DMS79 (cell line): ENCODE results near the gene CDH11.

Experiments used
- DNase-seq: peaks from one replicate; lab custom pipeline; 2025; lab: John Stamatoyannopoulos, UW

CDH11 gene

DNA sequence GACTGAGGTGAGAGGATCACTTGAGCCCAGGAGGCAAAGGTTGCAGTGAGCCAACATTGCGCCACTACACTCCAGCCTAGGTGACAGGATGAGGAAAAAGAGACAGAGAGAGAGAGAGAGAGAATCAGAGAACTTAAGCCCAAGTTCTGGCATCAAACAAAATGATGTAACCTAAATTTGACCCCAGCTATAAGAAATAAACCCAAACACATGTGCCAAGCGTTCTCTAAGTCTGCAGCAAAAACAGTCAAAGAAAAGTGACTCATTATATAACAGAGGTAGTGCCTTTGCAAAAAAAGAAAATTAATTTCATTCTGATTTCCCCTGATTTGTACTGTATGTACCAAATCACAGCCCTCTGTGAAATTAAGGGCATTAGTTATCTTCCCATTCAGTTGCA is 89.5 kb downstream of the CDH11 start:
- DNase-seq: no peak

DNA sequence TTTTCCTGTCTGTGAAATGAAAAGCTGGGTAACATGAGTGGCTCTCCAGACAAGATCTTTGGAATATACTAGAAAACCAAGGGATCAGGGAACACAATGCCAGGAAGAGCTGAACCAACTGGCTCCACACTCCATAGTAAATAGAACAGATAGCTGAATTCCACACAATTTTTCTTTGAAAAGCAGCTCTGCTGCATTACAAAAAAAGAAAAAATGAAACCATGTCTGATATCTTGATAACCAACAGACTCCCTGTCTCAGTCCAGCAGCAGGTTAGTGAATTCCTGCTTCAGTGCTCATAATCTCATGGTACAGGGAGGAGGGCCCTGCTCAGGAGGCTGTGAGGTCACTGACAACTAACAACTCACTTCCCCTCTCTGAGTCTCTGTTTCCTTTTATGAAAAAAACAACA is 97.1 kb downstream of the CDH11 start:
- no peak for DNase-seq

DNA sequence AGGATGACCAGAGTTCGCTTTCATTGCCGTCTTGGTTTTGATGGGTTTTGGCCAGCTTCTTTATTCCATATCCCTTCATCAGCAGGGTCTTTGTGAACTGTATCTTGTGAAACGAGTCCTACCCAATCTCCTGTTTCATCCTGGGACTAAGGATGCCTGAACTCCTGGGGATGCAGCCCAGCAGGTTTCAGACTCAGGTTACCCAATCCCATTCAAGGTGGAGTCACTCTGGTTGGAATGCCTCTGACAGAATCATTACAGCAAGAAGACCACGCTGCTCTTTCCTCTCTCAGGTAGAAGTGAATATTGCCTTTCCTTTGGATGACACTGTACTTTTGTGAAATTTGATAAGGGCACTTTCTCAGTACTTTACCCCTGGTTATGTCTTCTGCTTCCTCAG is 98.1 kb downstream of the CDH11 start:
- no peak for DNase-seq

DNA sequence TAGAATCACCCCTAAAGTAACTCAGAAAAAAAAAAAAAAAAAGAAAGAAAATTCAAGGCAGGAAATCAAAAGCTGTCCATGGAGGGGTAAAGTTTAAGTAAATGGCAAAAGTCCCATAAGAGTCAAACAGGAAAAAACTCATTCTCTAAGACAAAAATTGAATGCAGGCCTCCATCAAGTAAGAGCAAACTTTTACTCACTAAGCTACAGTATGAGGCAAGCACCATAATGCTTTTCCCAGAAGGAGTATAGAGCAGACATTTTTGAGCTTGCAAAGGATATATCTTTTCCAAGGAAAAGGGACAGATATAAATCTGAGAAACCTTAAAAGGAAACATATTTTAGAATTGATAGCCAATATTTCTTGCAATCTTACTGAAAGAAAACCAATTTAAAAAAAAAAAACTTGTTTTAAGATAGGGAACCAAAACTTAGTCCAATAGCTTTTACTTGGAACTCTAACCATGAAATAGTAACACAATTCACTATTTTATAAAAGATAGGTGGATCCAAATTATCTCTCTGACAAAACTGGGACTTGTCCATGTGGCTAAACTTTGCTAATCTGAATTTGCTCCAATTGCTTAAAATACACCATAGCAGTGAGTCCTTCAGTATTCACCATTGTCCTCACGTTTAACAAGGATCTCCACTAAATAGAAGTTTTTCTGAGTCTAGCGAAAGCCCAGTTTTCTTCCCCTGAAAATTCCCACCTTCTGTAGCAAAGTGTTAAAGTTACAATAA is 99.8 kb downstream of the CDH11 start:
- no peak for DNase-seq

DNA sequence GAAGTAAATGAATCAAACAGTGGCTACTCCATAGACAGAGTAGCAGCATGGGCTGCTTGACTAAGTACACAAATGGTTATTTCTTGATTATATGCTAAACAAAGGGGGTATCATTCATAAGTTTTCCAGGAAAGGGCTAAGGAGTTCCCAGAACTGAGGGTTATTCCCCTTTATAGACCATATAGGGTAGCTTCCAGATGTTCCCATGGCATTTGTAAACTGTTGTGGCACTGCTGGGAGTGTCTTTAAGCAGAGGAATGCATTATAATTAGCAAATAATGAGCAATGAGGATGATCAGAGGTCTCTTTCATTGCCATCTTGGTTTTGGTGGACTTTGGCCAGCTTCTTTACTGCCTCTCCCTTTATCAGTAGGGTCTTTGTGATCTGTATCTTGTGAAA is 105.1 kb downstream of the CDH11 start:
- DNase-seq: no peak

DNA sequence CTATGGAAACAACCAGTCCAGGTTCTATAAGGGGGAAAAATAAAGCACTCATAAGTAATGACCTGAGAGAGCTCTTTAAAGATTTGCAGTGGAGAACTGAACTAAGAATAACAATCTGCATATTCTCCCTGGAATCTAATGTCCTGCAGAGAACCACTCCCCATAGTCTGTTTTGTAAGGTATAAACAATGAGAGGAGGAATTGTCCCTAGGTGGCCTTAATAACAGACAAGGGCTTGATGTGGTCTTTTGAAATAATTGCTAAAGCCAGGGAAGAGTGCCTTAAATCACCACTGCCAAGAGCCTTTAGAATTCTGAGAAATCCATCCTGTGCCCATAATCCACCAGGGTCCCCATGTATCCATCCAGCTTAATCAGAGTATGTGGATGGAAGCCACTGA is 106.3 kb downstream of the CDH11 start:
- DNase-seq: no peak

DNA sequence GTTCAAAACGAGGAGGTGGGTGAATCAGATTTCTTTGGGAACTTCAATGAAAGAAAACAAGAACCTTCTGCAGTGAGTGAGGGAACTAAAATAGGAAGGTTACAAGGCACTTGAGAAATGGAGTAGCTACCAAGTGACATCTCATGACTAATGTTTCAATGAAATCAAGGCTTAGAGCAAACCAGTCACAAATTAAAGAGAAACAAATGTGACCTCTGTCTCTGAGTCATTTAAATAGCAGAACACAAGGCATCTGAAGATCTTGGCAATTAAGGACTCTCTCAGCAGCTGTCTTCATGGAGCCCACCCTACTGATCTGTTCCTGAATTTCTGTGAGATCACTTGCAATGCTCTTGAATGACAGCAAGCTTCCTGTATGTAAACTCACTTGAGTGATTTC is 109.5 kb downstream of the CDH11 start:
- no peak for DNase-seq

DNA sequence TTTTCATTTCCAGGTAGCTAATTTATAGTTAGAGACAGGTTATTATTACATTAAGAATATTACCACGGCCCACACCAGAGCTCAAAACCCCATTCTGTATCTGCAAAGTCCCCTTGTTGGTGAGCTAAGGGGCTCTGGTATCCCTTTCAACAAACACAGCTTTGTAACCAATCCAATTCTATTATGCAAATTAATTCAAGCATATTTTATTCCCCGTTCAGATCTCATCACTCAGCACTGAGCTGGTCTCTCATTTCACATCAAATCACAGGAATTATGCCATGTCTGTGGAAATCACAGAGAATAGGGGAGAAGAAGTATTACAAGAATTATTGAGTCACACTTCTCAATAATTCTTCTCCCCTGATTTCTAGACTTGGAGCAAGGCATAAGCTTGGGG is 111.7 kb downstream of the CDH11 start:
- DNase-seq: no peak

DNA sequence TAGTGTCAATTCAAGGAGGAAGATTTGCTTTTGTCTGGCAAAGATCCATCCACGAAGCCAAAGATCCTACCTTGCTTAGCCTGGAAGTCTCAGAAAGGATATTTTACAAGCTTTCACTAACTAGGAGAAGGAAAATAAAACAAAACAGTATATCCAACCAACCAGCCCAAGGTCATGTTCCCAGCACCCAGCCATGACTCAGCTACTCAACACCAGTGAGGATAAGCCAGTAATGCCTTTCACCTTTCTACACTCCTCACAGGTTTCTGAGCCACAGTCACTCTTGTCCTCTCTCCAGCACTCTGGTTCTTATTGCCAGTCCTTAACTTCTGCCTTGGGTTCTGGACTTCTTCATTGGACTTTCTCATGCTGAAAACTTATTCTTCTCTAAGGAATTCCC is 116.2 kb downstream of the CDH11 start:
- DNase-seq: no peak

DNA sequence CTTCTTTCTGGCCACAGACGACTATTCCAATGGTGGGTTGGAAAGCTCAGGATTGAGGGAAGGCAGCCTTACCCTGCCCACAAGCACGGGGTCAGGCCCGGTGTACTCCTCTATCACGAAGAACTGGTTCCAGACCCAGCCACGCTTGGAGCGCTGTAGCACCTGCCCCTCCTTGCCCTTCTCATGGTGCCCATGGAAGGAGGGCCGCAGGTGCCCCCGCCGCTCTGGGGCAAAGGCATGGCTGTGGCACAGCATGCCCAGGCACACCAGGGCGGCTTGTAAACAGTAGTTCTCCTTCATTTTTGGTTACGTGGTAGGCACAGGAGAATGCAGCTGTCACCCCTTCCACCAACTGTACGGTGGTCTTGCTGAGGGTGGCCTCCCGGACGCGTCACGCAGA is 117.3 kb downstream of the CDH11 start:
- no peak for DNase-seq

DNA sequence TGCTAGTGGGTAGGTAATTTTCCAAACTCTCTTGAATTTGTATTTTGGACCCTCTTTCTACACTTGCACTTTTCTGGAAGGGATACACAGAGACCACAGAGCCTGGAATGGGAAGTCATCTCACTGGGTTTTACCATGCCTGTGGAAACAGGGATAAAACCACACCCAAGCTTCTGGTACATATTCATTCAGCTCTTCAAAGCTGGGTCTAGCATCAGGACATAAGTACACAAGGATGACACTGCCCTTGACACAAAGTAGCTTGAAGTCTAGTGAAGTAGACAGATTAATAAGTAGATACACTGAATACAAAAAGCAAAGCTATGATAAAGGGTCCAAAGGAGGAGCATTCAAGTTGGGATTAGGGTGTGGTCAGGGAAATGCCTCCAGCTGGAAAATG is 118.2 kb downstream of the CDH11 start:
- no peak for DNase-seq

DNA sequence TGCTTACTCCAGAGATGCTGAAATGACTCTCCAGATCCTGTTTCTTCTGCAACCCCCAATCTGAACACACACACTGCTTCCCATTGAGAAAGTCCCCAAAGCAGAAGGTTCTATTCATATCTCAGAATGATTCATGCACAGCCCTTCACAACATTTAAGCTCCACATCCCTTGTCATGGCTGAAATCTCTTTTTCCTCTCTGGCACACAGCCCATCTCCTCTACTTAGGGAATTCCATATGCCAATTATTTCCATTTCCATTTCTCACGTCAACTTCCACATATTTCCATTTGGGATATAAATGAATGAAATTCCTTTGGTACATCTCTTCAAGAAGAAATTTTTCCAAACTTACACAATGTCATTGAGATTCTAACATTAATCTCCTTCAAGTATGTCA is 119.6 kb downstream of the CDH11 start:
- no peak for DNase-seq

DNA sequence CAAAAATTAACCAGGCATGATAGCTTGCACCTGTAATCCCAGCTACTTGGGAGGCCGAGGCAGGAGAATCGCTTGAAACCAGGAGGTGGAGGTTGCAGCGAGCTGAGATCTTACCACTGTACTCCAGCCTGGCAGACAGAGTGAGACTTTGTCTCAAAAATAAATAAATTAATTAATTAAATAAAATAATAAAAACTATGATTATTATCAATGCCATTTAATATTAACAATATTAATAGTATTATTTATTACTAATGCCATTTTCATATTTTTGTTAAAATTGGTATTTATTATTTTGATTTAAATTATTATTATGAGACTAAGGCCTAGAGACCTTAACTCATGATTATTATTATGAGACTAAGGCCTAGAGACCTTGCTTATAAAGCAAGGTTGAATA is 121.2 kb downstream of the CDH11 start:
- no peak for DNase-seq

DNA sequence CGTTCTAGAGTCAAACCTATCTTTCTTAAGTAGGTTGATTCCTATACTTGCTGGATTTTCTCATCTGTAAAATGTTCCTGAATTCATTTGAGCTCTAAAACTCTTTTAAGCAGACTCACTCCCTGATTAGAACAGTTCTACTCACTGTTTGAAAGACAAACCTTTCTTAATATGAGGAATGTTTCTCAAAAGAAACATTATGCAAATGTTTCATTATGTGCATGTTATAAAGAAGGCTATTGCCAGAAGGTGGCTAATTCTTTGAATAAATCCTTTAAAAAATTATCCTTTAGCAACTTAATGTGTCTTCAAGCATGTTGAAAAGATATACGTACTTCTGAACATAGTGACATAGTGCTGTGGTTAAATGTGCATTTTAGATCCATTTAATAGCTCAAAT is 124.1 kb downstream of the CDH11 start:
- no peak for DNase-seq

DNA sequence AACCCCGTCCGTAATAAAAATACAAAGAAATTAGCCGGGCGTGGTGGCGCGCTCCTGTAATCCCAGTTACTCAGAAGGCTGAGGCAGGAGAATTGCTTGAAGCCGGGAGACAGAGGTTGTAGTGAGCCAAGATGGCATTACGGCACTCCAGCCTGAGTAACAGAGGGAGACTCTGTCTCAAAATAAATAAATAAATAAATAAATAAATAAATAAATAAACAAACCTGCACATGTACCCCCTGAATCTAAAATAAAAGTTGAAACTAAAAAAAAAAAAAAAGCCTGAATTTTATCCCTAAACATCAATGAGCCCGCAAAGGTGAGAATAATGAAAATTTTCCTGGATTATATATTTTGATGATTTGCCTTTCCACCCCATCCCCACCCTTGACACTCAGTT is 124.7 kb downstream of the CDH11 start:
- no peak for DNase-seq

DNA sequence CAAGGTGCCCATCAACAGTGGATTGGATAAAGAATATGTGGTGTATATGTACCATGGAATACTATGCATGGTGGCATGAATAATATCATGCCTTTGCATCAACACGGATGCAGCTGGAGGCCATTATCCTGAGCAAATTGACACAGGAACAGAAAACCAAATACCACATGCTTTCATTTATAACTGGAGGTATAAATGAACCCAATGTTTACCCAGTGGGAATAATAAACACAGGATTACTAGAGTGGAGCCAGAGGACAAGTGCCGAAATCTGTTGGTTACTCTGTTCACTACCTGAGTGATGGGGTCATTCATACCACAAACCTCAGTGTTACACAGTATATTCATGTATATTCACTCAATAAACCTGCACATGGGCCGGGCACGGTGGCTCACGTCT is 125.2 kb downstream of the CDH11 start:
- DNase-seq: no peak

DNA sequence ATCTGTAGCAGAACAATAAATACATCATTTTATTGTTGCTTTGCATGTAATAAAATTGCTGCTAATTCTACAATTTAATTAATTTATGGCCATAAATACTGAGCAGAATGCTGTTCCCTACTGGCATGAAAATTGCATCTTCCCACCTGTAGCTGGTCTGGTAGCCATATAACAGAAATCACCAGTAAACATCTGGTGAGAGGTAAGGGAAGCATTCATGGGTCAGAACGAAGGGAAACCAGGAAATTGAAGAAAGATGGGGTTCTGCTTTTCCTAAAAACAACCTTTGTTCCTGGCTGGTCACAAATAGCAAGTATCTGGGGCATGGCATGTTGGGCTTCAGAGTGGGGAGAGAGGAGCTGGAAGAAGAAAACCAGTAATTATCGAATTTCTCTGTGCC is 128.4 kb downstream of the CDH11 start:
- no peak for DNase-seq

DNA sequence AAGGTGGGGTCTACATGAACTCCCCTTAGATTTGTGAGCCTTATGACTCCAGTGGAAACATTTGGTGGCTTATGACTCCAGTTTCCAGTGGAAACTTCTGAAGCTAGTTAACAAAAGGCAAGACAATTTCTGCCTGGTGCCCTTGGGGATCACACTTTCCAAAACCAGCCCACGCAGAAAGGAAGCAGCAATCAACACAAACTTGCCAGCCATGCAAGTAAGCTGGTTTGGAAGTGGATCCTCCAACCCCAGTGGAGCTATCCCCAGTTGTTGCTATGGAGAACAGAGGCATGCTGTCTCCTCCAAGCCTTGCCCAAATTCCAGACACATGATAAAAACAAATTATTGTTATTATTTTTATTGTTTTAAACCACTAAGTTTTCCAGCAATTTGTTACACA is 130.9 kb downstream of the CDH11 start:
- no peak for DNase-seq

DNA sequence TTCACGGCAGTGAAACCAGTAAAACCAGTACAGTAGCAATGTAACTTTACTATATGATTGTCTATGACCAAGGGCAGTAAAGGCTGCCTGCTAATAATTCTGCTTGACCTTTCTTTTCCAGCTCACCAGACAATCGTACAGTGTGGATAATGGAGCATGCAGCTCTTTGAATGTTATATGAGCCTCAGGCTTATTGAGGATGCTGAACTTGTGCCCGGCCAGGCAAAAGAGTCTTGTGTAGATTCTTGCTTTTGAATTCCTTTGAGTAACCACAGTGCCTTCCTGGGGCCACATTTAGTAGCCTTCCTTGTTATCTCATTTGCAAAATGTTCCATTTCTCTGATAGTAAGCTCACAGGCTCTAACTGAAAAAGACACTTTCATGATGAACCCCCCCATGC is 131.8 kb downstream of the CDH11 start:
- DNase-seq: no peak

DNA sequence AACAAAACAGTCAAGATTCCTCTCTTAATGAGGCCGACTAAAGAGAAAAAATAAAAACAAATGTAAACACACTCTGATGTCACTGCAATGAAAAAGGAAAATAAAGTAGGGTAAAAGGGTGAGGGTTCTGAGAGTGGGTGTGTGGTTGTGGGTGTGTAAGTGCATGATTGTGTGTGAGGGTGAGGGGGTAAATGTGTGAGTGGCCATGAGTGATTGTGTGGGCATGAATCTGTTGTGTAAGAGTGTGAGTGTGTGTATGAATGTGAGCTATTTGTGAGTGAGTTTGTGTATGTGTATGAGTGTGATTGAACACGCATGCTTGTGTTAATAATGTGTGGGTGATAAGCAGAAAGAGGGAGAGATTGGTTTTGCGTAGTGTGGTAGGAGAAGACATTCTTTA is 132.8 kb downstream of the CDH11 start:
- no peak for DNase-seq

DNA sequence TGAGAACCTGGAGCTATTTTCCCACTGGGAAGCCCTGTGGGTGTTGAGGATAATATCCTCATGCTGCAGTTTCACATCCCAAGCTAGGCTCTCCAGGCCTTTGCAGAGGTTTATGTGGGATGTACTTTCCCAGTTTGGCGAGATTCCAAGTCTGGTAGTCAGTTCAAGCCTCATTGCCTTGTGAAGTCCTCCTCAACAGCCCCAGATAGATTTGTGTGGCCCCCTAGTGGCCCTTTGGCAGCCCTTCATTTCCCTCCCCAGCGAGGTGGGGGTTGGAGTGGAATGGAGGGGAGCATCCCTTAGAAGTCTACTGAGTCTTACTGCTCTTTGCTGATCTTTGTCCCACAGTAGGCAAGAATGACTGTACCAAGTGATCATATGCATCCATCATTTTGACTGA is 137.9 kb downstream of the CDH11 start:
- no peak for DNase-seq

DNA sequence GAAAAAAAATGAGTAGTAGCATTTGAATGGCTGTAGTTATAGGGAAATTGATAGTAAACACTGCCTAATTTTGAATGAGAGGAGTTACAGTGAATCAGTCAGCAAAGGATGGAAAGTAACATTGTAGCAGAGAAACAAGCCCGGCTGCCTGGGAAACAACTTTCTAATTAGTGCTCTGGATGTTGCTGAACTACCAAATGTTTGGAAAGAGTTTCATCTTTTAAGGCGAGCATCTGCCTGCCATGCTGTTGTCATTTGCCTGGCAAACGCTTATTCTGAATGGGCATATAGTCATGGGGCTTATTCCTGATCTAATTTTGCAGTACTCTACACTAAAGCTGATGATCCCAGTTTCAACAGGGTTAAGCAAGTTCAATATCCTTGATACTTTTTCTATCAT is 138.6 kb downstream of the CDH11 start:
- DNase-seq: no peak

DNA sequence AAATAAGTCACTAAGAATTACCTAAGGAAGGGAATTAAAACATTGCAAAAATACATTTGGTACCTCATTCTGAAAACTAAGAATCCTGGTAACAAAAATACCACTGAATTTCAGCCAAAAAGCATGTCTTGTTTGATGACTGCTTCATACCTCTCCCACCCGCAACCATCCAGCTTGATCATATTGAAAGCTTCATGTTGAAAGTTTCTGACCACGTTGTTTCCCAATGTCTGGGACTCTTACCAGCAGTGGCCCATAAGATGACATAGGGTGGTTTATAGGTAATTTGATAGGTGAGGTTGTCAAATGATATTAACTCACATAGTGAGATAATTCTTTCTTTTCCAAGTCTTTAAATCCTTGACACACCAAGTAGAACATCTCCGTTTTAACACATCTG is 139.3 kb downstream of the CDH11 start:
- DNase-seq: no peak

DNA sequence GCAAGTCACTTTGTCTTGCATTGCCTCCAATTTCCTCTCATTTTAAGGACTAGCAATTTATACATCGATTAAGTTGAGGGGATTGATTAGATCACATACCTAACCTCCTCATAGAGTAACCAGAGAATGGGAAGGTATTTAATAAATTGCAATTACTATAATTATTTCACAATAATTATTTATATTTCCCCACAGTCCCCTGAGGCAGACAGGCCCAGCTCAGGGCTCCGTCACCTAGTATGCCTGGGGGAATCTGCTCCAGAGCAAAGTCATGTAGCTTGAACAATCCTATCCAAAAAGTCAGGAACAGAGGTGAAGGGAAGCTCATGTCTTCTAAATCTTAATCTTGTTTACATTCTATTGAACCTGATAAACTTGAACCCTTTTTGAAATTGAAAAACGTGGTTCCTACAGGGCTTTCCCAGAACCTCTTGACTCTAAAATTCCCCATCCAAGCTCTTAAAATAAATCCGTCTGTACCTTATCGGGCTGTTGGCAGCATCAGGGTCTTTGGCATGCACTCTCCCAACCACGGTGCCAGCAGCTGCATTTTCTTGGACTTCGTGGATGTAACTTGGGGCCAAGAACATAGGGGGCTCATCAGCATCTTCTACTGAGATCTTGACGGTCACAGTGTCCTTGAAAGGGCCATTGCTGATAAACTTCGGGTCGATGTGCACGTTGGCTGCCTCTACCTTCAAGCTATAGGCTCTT is 140.1 kb downstream of the CDH11 start:
- DNase-seq: no peak
